IMR-90 (cell line): Measurements from ENCODE around the gene NUDT3. TPM values are rescaled to one million over a fixed set of nuclear protein-coding genes. Genes with fewer than 3 reads are reported as not detected.

Experiments used
- ATAC-seq: fragments of 200-7000 bp; cut with Tn5 transposase; 2 replicates; pipeline ENCODE4 v1.9.1; 2020; ENCODE audit warnings: low read depth, mild to moderate bottlenecking, moderate library complexity
- BruUV-seq: library from RNA; stranded (reverse); fragments of 400-500 nt; replicated peaks from 2 replicates; lab custom pipeline; 2021; lab: Mats Ljungman, UMichigan
- CTCF ChIA-PET: fragments of 300-600 bp; formaldehyde crosslinking; extraction: SDS; loops from one replicate; lab custom pipeline; 2021; ENCODE audit warnings: antibody characterized with exemption; lab: Yijun Ruan, JAX
- POLR2A ChIA-PET: fragments of 300-600 bp; sonication (Branson Sonifier 250); formaldehyde crosslinking; loops from one replicate; lab custom pipeline; 2022; ENCODE audit warnings: antibody characterized with exemption; ENCODE audit not compliant: unreplicated experiment; lab: Charles Lee
- DNase-seq: peaks from one replicate; pipeline ENCODE4 v3.0.0; 2013
- H2AFZ ChIP-seq: replicated peaks from 2 replicates; pipeline ENCODE3; 2013; ENCODE audit warnings: low read length, mild to moderate bottlenecking; ENCODE audit not compliant: poor library complexity
- H2AK5ac ChIP-seq: 2 replicates; pipeline ENCODE4 v1.6.1; 2013; ENCODE audit warnings: low read depth, low read length, inconsistent platforms
- H2AK9ac ChIP-seq: replicated peaks from 2 replicates; pipeline ENCODE3; 2013; ENCODE audit warnings: mild to moderate bottlenecking, low read depth, low read length, moderate library complexity; ENCODE audit not compliant: poor library complexity
- H2BK120ac ChIP-seq: 2 replicates; pipeline ENCODE4 v1.6.1; 2013; ENCODE audit warnings: low read depth, low read length, inconsistent platforms
- H2BK15ac ChIP-seq: 3 replicates; pipeline ENCODE4 v1.6.1; 2013; ENCODE audit warnings: low read depth, low read length, inconsistent platforms
- H2BK20ac ChIP-seq: 2 replicates; pipeline ENCODE4 v1.6.1; 2013; ENCODE audit warnings: low read depth, mild to moderate bottlenecking, inconsistent platforms, low read length, moderate library complexity
- H2BK5ac ChIP-seq: 2 replicates; pipeline ENCODE4 v1.6.1; 2013; ENCODE audit warnings: mild to moderate bottlenecking, low read depth, low read length, inconsistent platforms; ENCODE audit not compliant: poor library complexity, severe bottlenecking
- H3K14ac ChIP-seq: replicated peaks from 2 replicates; pipeline ENCODE4 v1.6.1; 2013; ENCODE audit warnings: low read depth, low read length, inconsistent platforms
- H3K18ac ChIP-seq: 2 replicates; pipeline ENCODE4 v1.6.1; 2013; ENCODE audit warnings: low read depth, low read length, control low read depth
- H3K23ac ChIP-seq: 2 replicates; pipeline ENCODE4 v1.6.1; 2013; ENCODE audit warnings: low read depth, low read length, inconsistent platforms
- H3K27ac ChIP-seq: 2 replicates; pipeline ENCODE4 v1.5.1; 2013; ENCODE audit warnings: mild to moderate bottlenecking, control low read depth, low read length; ENCODE audit not compliant: insufficient read depth
- H3K27me3 ChIP-seq: 2 replicates; pipeline ENCODE4 v1.6.1; 2013; ENCODE audit warnings: low read length; ENCODE audit not compliant: control insufficient read depth, insufficient read depth
- H3K36me3 ChIP-seq: 2 replicates; pipeline ENCODE4 v1.6.1; 2013; ENCODE audit warnings: low read length, mixed read lengths; ENCODE audit not compliant: control insufficient read depth, insufficient read depth
- H3K4ac ChIP-seq: 2 replicates; pipeline ENCODE4 v1.6.1; 2013; ENCODE audit warnings: low read depth, low read length, inconsistent platforms
- H3K4me1 ChIP-seq: 2 replicates; pipeline ENCODE4 v1.6.1; 2013; ENCODE audit warnings: low read length, mixed read lengths; ENCODE audit not compliant: control insufficient read depth, insufficient read depth
- H3K4me2 ChIP-seq: 2 replicates; pipeline ENCODE4 v1.6.1; 2013; ENCODE audit warnings: low read depth, mild to moderate bottlenecking, control low read depth, low read length, moderate library complexity
- H3K4me3 ChIP-seq: 2 replicates; pipeline ENCODE4 v1.5.1; 2013; ENCODE audit warnings: low read depth, mild to moderate bottlenecking, control low read depth, low read length, moderate library complexity; ENCODE audit not compliant: insufficient read depth
- H3K56ac ChIP-seq: 2 replicates; pipeline ENCODE4 v1.6.1; 2013; ENCODE audit warnings: low read length, inconsistent platforms; ENCODE audit not compliant: insufficient read depth; ENCODE audit errors: extremely low read depth
- H3K79me1 ChIP-seq, 2 experiments: 2 replicates each; pipeline ENCODE4 v1.6.1; 2013; ENCODE audit warnings: low read length in 2 of 2, inconsistent platforms in 1 of 2, low read depth in 1 of 2
- H3K9ac ChIP-seq: 2 replicates; pipeline ENCODE4 v1.6.1; 2013; ENCODE audit warnings: low read depth, low read length, control low read depth
- H3K9me1 ChIP-seq: 2 replicates; pipeline ENCODE4 v1.6.1; 2013; ENCODE audit warnings: low read length, inconsistent platforms; ENCODE audit not compliant: insufficient read depth
- H3K9me3 ChIP-seq: 2 replicates; pipeline ENCODE4 v1.6.1; 2013; ENCODE audit warnings: low read length; ENCODE audit not compliant: control insufficient read depth, insufficient read depth
- H4K20me1 ChIP-seq: 2 replicates; pipeline ENCODE4 v1.6.1; 2013; ENCODE audit warnings: low read length, inconsistent platforms; ENCODE audit not compliant: insufficient read depth
- H4K5ac ChIP-seq: 2 replicates; pipeline ENCODE4 v1.6.1; 2013; ENCODE audit warnings: mild to moderate bottlenecking, low read depth, low read length, control low read depth
- H4K8ac ChIP-seq, 2 experiments: 2 replicates each; pipeline ENCODE4 v1.6.1; 2013; ENCODE audit warnings: low read depth in 2 of 2, low read length in 2 of 2, control low read depth in 1 of 2, inconsistent platforms in 1 of 2
- H4K91ac ChIP-seq: 2 replicates; pipeline ENCODE4 v1.6.1; 2013; ENCODE audit warnings: low read depth, low read length, inconsistent platforms; ENCODE audit not compliant: insufficient read depth
- CEBPB ChIP-seq: IDR thresholded peaks from 2 replicates; pipeline ENCODE4 v1.6.1; 2012; ENCODE audit warnings: low read depth, low read length, improper control_type of control experiment
- MAFK ChIP-seq: IDR thresholded peaks from 2 replicates; pipeline ENCODE4 v1.6.1; 2012; ENCODE audit warnings: low read depth, low read length, improper control_type of control experiment
- MAZ ChIP-seq: IDR thresholded peaks from 2 replicates; pipeline ENCODE4 v1.6.1; 2012; ENCODE audit warnings: low read depth, mild to moderate bottlenecking, low read length, improper control_type of control experiment, moderate library complexity, borderline replicate concordance
- WGBS, 2 experiments: methylation state at CpG; one replicate each; pipeline versions ENCODE4 v1.1.5 to v1.1.7; 2013; ENCODE audit warnings: missing lambda C conversion rate in 2 of 2; ENCODE audit not compliant: insufficient read length in 1 of 2; ENCODE audit errors: extremely low coverage in 2 of 2; 5-methylcytosine and 5-hydroxymethylcytosine counted together
- dilution Hi-C: fragments of 300-500 bp; cut with HindIII; formaldehyde crosslinking; loops from one replicate; pipeline ENCODE4 v1.14.3; 2018; ENCODE audit warnings: low sequenced_read_pairs; ENCODE audit not compliant: unreplicated experiment
- in situ Hi-C: fragments of 300-500 bp; cut with MboI; formaldehyde crosslinking; loops from 3 replicates; pipeline ENCODE4 v1.14.3; 2019; ENCODE audit warnings: low sequenced_read_pairs, inconsistent platforms, mixed read lengths
- intact Hi-C: fragments of 100-400 bp; cut with micrococcal nuclease; formaldehyde crosslinking; loops from 2 replicates; pipeline ENCODE4 v1.10.0; 2022
- polyA plus RNA-seq, 3 experiments: library from polyadenylated mRNA; depleted of rRNA; stranded (reverse); fragments of >200 nt; gene quantifications; 2 replicates each; pipeline ENCODE4 v1.2.3, GENCODE V29; 2012; ENCODE audit warnings: low replicate concordance in 1 of 3
- total RNA-seq: library from RNA; depleted of rRNA; stranded (reverse); fragments of >200 nt; gene quantifications from 2 replicates; pipeline ENCODE4 v1.2.3, GENCODE V29; 2012

NUDT3 gene
- total and polyA plus RNA-seq, 2 of the 4 experiments (the other 2 are of a cell fraction), result 10.1 to 17.2 TPM

DNA sequence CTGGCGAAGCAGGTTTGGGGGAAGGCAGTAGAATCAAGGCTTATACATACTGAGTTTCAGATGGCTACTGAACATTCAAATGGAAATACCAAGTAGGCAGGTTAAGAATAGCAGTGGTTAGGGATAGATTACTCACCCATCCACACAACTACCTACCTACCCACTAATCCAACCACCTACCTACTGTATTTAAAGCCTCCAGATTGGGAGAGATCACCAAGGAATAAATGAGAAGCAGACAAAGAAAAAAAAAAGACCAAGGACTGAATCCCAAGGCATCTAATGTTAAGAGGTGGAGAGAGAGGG lies 75.3 kb downstream of the NUDT3 start:
- Histone ChIP-seq H2BK120ac (no peak overlapping the region), H2AK9ac (no peak overlapping the region), H3K56ac (no peak overlapping the region), H3K4me1 (peaks cover 2% of the 10 kb centered on the region; the same call in 1 of the 2 replicates), H4K8ac (no peak overlapping the region), H2AFZ (no peak overlapping the region), H3K36me3 (no peaks in the 10 kb centered on the region), H3K9me1 (peaks cover 9% of the 10 kb centered on the region), H3K9me3 (no peaks in the 10 kb centered on the region), H4K20me1 (peaks cover 8% of the 10 kb centered on the region), H2BK20ac (no peak overlapping the region), H2BK15ac (no peak overlapping the region), H3K9ac (no peak overlapping the region), H2BK5ac (no peak overlapping the region), H3K4ac (no peak overlapping the region), H4K5ac (no peak overlapping the region), H3K23ac (no peak overlapping the region), H2AK5ac (no peak overlapping the region), H4K91ac (no peak overlapping the region), H3K4me3 (no peak overlapping the region), H3K4me2 (no peak overlapping the region), H3K79me1 (peaks cover 28 to 70% of the 10 kb centered on the region in 2 experiments), H3K14ac (no peak overlapping the region), H3K27ac (no peak overlapping the region), H3K27me3 (no peaks in the 10 kb centered on the region), H3K18ac (no peak overlapping the region)
- intact Hi-C loops, result no loop called here
- no TSS peak for BruUV-seq
- dilution Hi-C loops, result no loop called here
- in situ Hi-C loops, result no loop called here
- DNase-seq, result no peak
- TF ChIP-seq MAZ, result no peak
- TF ChIP-seq CEBPB, result no peak
- TF ChIP-seq MAFK, result no peak
- ATAC-seq, result no peak
- ChIA-PET CTCF (no interaction called here), POLR2A (no interaction called here)
- no CpG with 5 or more reads among the region's 1 CpG for WGBS, 2 experiments
